ENCODE measurements around the gene HCN2. TPM values are rescaled to one million over a fixed set of nuclear protein-coding genes. Genes with fewer than 3 reads are reported as not detected.
"Not testable (repeated sequence)": the region's sequence is repeated elsewhere in the genome, so short reads cannot be mapped to it uniquely, and the experiment has no call there.

The HCN2 gene
- total RNA-seq, 1 experiment from 2014 or later: 1.5 TPM

- BruUV-seq (replicated peaks): no TSS peak
- ChIA-PET CTCF (no interaction called here), POLR2A (ENCODE audit: unreplicated experiment) (no interaction called here)
- H2AFZ ChIP-seq: no peak overlapping the region
- H3F3A ChIP-seq (ENCODE audit: insufficient read depth, low read depth): no peaks in the 10 kb centered on the region
- H3K4me3 ChIP-seq: no peak overlapping the region
- DNase-seq: no peak
- no peaks in the 10 kb centered on the region for H3K9me3 ChIP-seq (ENCODE audit: insufficient read depth, low read depth)
- H3K79me2 ChIP-seq (ENCODE audit: low read depth): no peaks in the 10 kb centered on the region
- H4K20me1 ChIP-seq (ENCODE audit: insufficient read depth): no peaks in the 10 kb centered on the region
- no peaks in the 10 kb centered on the region for H3K36me3 ChIP-seq (ENCODE audit: low read depth)
- no peak overlapping the region for H3K27ac ChIP-seq
- no peak for TF ChIP-seq EZH2 (IDR thresholded peaks at IDR 0.05; ENCODE audit: low read depth)
- no peak for TF ChIP-seq CTCF (conservative IDR thresholded peaks at IDR 0.05)
- peaks cover 4% of the 10 kb centered on the region; the same call in 1 of the 2 replicates for H3K27me3 ChIP-seq (ENCODE audit: insufficient read depth, low read depth)
- no peaks in the 10 kb centered on the region for H3K9me2 ChIP-seq (ENCODE audit: insufficient read depth)
- intact Hi-C loops (cut with micrococcal nuclease; ENCODE audit: unreplicated experiment): no loop called here
- no peaks in the 10 kb centered on the region for H3K4me1 ChIP-seq (replicated peaks; ENCODE audit: insufficient read depth)
- no peak overlapping the region for H3K4me2 ChIP-seq
Measured at GRCh38 chr19:601310-601709, 11.6 kb downstream of the HCN2 start.

GRCh38 chr19:601790-602189, 12.1 kb downstream of the HCN2 start:
- TF ChIP-seq EZH2 (IDR thresholded peaks at IDR 0.05; ENCODE audit: low read depth): no peak
- TF ChIP-seq CTCF (conservative IDR thresholded peaks at IDR 0.05): no peak
- no TSS peak for BruUV-seq (replicated peaks)
- POLR2A ChIA-PET (ENCODE audit: unreplicated experiment): no interaction called here

GRCh38 chr19:602391-603301, 13.0 kb downstream of the HCN2 start:
- no peaks in the 10 kb centered on the region for H3K79me2 ChIP-seq (ENCODE audit: low read depth)
- H3K4me1 ChIP-seq (replicated peaks; ENCODE audit: insufficient read depth): no peaks in the 10 kb centered on the region
- H3K27me3 ChIP-seq (ENCODE audit: insufficient read depth, low read depth): no peaks in the 10 kb centered on the region
- ChIA-PET CTCF (no interaction called here), POLR2A (ENCODE audit: unreplicated experiment) (no interaction called here)
- no TSS peak for BruUV-seq (replicated peaks)
- H3K9me3 ChIP-seq (ENCODE audit: insufficient read depth, low read depth): no peaks in the 10 kb centered on the region
- H3K4me3 ChIP-seq: no peak overlapping the region
- no peak for TF ChIP-seq CTCF (conservative IDR thresholded peaks at IDR 0.05)
- no peak for TF ChIP-seq EZH2 (IDR thresholded peaks at IDR 0.05; ENCODE audit: low read depth)
- H3F3A ChIP-seq (ENCODE audit: insufficient read depth, low read depth): no peaks in the 10 kb centered on the region
- no peaks in the 10 kb centered on the region for H3K9me2 ChIP-seq (ENCODE audit: insufficient read depth)
- no peaks in the 10 kb centered on the region for H3K36me3 ChIP-seq (ENCODE audit: low read depth)
- no peak for DNase-seq
- H2AFZ ChIP-seq: no peak overlapping the region
- no peaks in the 10 kb centered on the region for H4K20me1 ChIP-seq (ENCODE audit: insufficient read depth)
- intact Hi-C loops (cut with micrococcal nuclease; ENCODE audit: unreplicated experiment): no loop called here
- H3K27ac ChIP-seq: no peak overlapping the region
- H3K4me2 ChIP-seq: no peak overlapping the region

More at GRCh38 chr19:601790-602189, 12.1 kb downstream of the HCN2 start:
- Histone ChIP-seq H3K27me3 (ENCODE audit: insufficient read depth, low read depth) (no peaks in the 10 kb centered on the region; the same call in 1 of the 2 replicates), H3K9me2 (ENCODE audit: insufficient read depth) (no peaks in the 10 kb centered on the region), H3K4me1 (replicated peaks; ENCODE audit: insufficient read depth) (no peaks in the 10 kb centered on the region), H2AFZ (no peak overlapping the region), H3K9me3 (ENCODE audit: insufficient read depth, low read depth) (no peaks in the 10 kb centered on the region), H3K4me3 (no peak overlapping the region), H3K36me3 (ENCODE audit: low read depth) (no peaks in the 10 kb centered on the region), H4K20me1 (ENCODE audit: insufficient read depth) (no peaks in the 10 kb centered on the region), H3F3A (ENCODE audit: insufficient read depth, low read depth) (no peaks in the 10 kb centered on the region), H3K79me2 (ENCODE audit: low read depth) (no peaks in the 10 kb centered on the region), H3K4me2 (no peak overlapping the region), H3K27ac (no peak overlapping the region)
- CTCF ChIA-PET: no interaction called here
- intact Hi-C loops (cut with micrococcal nuclease; ENCODE audit: unreplicated experiment): no loop called here
- DNase-seq: no peak

- BruUV-seq (replicated peaks); POLR2A ChIA-PET (ENCODE audit: unreplicated experiment); intact Hi-C loops (cut with micrococcal nuclease; ENCODE audit: unreplicated experiment): not testable (repeated sequence)
Measured at GRCh38 chr19:603302-603639, 13.6 kb downstream of the HCN2 start.

GRCh38 chr19:603779-604178, 14.1 kb downstream of the HCN2 start:
- POLR2A ChIA-PET (ENCODE audit: unreplicated experiment); H3F3A ChIP-seq (ENCODE audit: insufficient read depth, low read depth); H3K27ac ChIP-seq; H3K4me1 ChIP-seq (replicated peaks; ENCODE audit: insufficient read depth); DNase-seq; BruUV-seq (replicated peaks); H4K20me1 ChIP-seq (ENCODE audit: insufficient read depth); H3K79me2 ChIP-seq (ENCODE audit: low read depth); intact Hi-C loops (cut with micrococcal nuclease; ENCODE audit: unreplicated experiment); H2AFZ ChIP-seq; H3K4me3 ChIP-seq; H3K9me2 ChIP-seq (ENCODE audit: insufficient read depth); CTCF ChIA-PET; H3K4me2 ChIP-seq; H3K9me3 ChIP-seq (ENCODE audit: insufficient read depth, low read depth); H3K27me3 ChIP-seq (ENCODE audit: insufficient read depth, low read depth); H3K36me3 ChIP-seq (ENCODE audit: low read depth): not testable (repeated sequence)

More at GRCh38 chr19:603302-603639, 13.6 kb downstream of the HCN2 start:
- CTCF ChIA-PET; H2AFZ ChIP-seq; H3K4me1 ChIP-seq (replicated peaks; ENCODE audit: insufficient read depth); H3F3A ChIP-seq (ENCODE audit: insufficient read depth, low read depth); H3K36me3 ChIP-seq (ENCODE audit: low read depth); H3K4me2 ChIP-seq; H4K20me1 ChIP-seq (ENCODE audit: insufficient read depth); H3K27ac ChIP-seq; H3K27me3 ChIP-seq (ENCODE audit: insufficient read depth, low read depth); H3K9me3 ChIP-seq (ENCODE audit: insufficient read depth, low read depth); DNase-seq; H3K79me2 ChIP-seq (ENCODE audit: low read depth); H3K4me3 ChIP-seq; H3K9me2 ChIP-seq (ENCODE audit: insufficient read depth): not testable (repeated sequence)

Measured in PC-9 (cell line).